ENCODE results near the gene PTGDS. TPM values are rescaled to one million over a fixed set of nuclear protein-coding genes. Genes with fewer than 3 reads are reported as not detected.

PTGDS gene
- total RNA-seq, 1 experiment from 2014 or later = 3.6 TPM

DNA sequence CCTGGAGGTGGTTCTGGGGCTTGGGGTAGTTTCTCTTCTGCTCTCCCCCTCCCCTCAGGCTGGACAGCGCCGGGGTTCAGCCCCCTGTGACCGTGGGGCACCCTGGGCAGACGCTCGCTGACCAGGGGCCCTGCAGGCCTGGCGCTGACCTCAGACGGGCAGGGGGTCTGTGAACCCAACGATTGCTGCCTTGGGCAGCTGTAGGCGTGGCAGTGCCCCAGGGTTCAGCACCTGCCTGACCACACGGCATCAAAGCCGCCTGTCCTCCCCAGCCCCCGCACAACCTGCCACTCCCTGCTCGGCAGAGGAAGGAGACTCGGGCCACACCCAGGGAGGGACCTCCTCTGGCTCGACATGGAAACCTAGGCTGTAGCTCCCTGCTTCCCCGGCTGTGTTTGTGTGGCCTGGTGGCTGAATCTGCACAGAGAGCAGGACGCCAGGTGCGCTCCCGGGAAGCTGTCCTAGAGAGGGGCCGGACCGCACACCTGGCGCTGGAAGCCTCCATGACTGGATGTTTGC, 13.1 kb upstream of the PTGDS start:
- Histone ChIP-seq H2BK12ac (ENCODE audit: insufficient read length, low read depth, low read length) (no peak overlapping the region), H2BK5ac (ENCODE audit: insufficient read length, low read length) (no peak overlapping the region), H4K8ac (replicated peaks; ENCODE audit: insufficient read length, low read depth, low read length) (no peak overlapping the region), H3K4ac (ENCODE audit: low read depth, low read length) (no peak overlapping the region), H3K27me3 (ENCODE audit: insufficient read depth, low read length) (no peaks in the 10 kb centered on the region), H3K4me1 (ENCODE audit: insufficient read depth, low read length) (peaks cover 2% of the 10 kb centered on the region; the same call in 1 of the 2 replicates), H3K27ac (ENCODE audit: insufficient read length, low read depth, low read length) (no peak overlapping the region), H2BK20ac (ENCODE audit: low read depth, low read length, poor library complexity, severe bottlenecking) (no peak overlapping the region), H3K14ac (ENCODE audit: insufficient read depth, low read length) (peak overlapping the region; percentile 8; the same call in 1 of the 2 replicates), H4K91ac (ENCODE audit: insufficient read length, low read depth, low read length) (no peak overlapping the region), H3K9me3 (ENCODE audit: control insufficient read depth, low read depth, low read length) (no peaks in the 10 kb centered on the region), H3K4me2 (ENCODE audit: insufficient read depth, insufficient read length, low read length) (no peak overlapping the region), H3K23ac (ENCODE audit: insufficient read length, low read depth, low read length) (no peak overlapping the region), H3K9ac (ENCODE audit: extremely low read depth, insufficient read length, low read length) (no peak overlapping the region), H3K79me2 (ENCODE audit: insufficient read depth, low read length) (no peaks in the 10 kb centered on the region), H3K23me2 (ENCODE audit: insufficient read length, low read depth, low read length, poor library complexity, severe bottlenecking) (no peaks in the 10 kb centered on the region), H2AFZ (ENCODE audit: low read length) (no peak overlapping the region), H2BK120ac (ENCODE audit: low read depth, low read length, poor library complexity, severe bottlenecking) (no peak overlapping the region), H3K56ac (ENCODE audit: insufficient read length, low read depth, low read length) (no peak overlapping the region), H3T11ph (ENCODE audit: low read length) (no peak overlapping the region), H4K5ac (ENCODE audit: insufficient read length, low read depth, low read length) (no peak overlapping the region), H2BK15ac (ENCODE audit: low read depth, low read length) (no peak overlapping the region), H2AK5ac (ENCODE audit: insufficient read length, low read length) (no peak overlapping the region), H4K20me1 (ENCODE audit: control insufficient read depth, insufficient read depth, insufficient read length) (no peaks in the 10 kb centered on the region), H3K18ac (ENCODE audit: insufficient read length, low read depth, low read length) (no peak overlapping the region), H3K79me1 (ENCODE audit: insufficient read depth, low read depth, low read length, poor library complexity, severe bottlenecking) (no peaks in the 10 kb centered on the region)
- H3K4me3 Mint-ChIP-seq = no peak overlapping the region
- no peaks in the 10 kb centered on the region for H3K36me3 Mint-ChIP-seq (ENCODE audit: insufficient read depth in 1 of 3, low read depth in 3 of 3)
- DNase-seq = no peak
- no peak overlapping the region for H3K27ac Mint-ChIP-seq
- WGBS (ENCODE audit: extremely low coverage, insufficient read length, low lambda C conversion rate) = no CpG with 5 or more reads among the region's 22 CpGs
- H3K9me3 Mint-ChIP-seq = no peaks in the 10 kb centered on the region
- H3K4me1 Mint-ChIP-seq = peaks cover 7 to 13% of the 10 kb centered on the region in 2 experiments
- peaks cover 16% of the 10 kb centered on the region for H3K27me3 Mint-ChIP-seq (ENCODE audit: low read depth)
- TF ChIP-seq, protein P1, sequence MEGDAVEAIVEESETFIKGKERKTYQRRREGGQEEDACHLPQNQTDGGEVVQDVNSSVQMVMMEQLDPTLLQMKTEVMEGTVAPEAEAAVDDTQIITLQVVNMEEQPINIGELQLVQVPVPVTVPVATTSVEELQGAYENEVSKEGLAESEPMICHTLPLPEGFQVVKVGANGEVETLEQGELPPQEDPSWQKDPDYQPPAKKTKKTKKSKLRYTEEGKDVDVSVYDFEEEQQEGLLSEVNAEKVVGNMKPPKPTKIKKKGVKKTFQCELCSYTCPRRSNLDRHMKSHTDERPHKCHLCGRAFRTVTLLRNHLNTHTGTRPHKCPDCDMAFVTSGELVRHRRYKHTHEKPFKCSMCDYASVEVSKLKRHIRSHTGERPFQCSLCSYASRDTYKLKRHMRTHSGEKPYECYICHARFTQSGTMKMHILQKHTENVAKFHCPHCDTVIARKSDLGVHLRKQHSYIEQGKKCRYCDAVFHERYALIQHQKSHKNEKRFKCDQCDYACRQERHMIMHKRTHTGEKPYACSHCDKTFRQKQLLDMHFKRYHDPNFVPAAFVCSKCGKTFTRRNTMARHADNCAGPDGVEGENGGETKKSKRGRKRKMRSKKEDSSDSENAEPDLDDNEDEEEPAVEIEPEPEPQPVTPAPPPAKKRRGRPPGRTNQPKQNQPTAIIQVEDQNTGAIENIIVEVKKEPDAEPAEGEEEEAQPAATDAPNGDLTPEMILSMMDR (conservative IDR thresholded peaks at IDR 0.05) = no peak
